K562 (cell line): ENCODE data around the gene STRIP1. TPM values are rescaled to one million over a fixed set of nuclear protein-coding genes. Genes with fewer than 3 reads are reported as not detected.

Experiments used
- ATAC-seq: fragments of 200-7000 bp; cut with Tn5 transposase; 3 replicates; pipeline ENCODE4 v1.9.1; 2020; ENCODE audit warnings: moderate library complexity
- BruUV-seq: library from RNA; stranded (reverse); fragments of 400-500 nt; replicated peaks from 2 replicates; lab custom pipeline; 2021; lab: Mats Ljungman, UMichigan
- CTCF ChIA-PET: fragments of 300-600 bp; formaldehyde crosslinking; extraction: SDS; loops from one replicate; lab custom pipeline; 2021; ENCODE audit warnings: low intra/inter-chr PET ratio; lab: Yijun Ruan, JAX
- POLR2A ChIA-PET: fragments of 300-600, 350-650 bp; sonication (Branson Sonifier 250); formaldehyde crosslinking; extraction: SDS; loops from one replicate; lab custom pipeline; 2021; ENCODE audit warnings: antibody characterized with exemption, inconsistent platforms; lab: Yijun Ruan, JAX
- DNase-seq, 4 experiments: peaks; one replicate each; pipeline versions ENCODE4 v3.0.0 to v3.0.0-alpha.2; 2011 to 2018; ENCODE audit warnings: low spot score in 3 of 4, mixed read lengths in 3 of 4; ENCODE audit errors: extremely low read depth in 1 of 4
- FAIRE-seq: peaks from 2 replicates; lab custom pipeline; 2011; peaks lifted over from hg19 to GRCh38; lab: Jason Lieb, UNC
- H2AFZ ChIP-seq: 2 replicates; pipeline ENCODE4 v1.6.0; 2011; ENCODE audit warnings: low read depth, low read length, control low read depth, inconsistent platforms
- H3K27ac ChIP-seq: fragments of 200-600 bp; 3 replicates; pipeline ENCODE4 v1.8.0; 2011; ENCODE audit warnings: low read depth, mild to moderate bottlenecking, control low read depth, inconsistent platforms, low read length, moderate library complexity, mixed read lengths; ENCODE audit errors: extremely low read depth
- H3K27me3 ChIP-seq, 2 experiments: fragments of 300-600 bp in 1 of 2; 2 replicates in 1 of 2; 3 replicates in 1 of 2; pipeline versions ENCODE4 v1.6.0 to v1.8.0; 2011; ENCODE audit warnings: inconsistent platforms in 2 of 2, low read length in 2 of 2, mild to moderate bottlenecking in 1 of 2, mixed read lengths in 1 of 2, moderate library complexity in 1 of 2; ENCODE audit not compliant: control insufficient read depth in 2 of 2, insufficient read depth in 2 of 2
- H3K36me3 ChIP-seq: fragments of 300-600 bp; 3 replicates; pipeline ENCODE4 v1.8.0; 2011; ENCODE audit warnings: mild to moderate bottlenecking, low read length, inconsistent platforms; ENCODE audit not compliant: control insufficient read depth, insufficient read depth
- H3K4me1 ChIP-seq, 2 experiments: fragments of 200-600 bp in 1 of 2; replicated peaks in 1 of 2; 2 replicates in 1 of 2; 3 replicates in 1 of 2; pipeline versions ENCODE4 v1.5.1 to v1.8.0; 2011; ENCODE audit warnings: inconsistent platforms in 2 of 2, low read length in 2 of 2, mild to moderate bottlenecking in 1 of 2, mixed read lengths in 1 of 2, moderate library complexity in 1 of 2; ENCODE audit not compliant: control insufficient read depth in 2 of 2, insufficient read depth in 2 of 2
- H3K4me2 ChIP-seq: 2 replicates; pipeline ENCODE4 v1.6.1; 2011; ENCODE audit warnings: low read length, control low read depth, inconsistent platforms, mixed read lengths; ENCODE audit not compliant: insufficient read depth
- H3K4me3 ChIP-seq: fragments of 200-600 bp; sonication (generic), shearing (Covaris generic); 2 replicates; pipeline ENCODE4 v1.5.1; 2016; ENCODE audit warnings: control low read depth, inconsistent platforms
- H3K79me2 ChIP-seq: fragments of 200-600 bp; 3 replicates; pipeline ENCODE4 v1.8.0; 2011; ENCODE audit warnings: low read length, inconsistent platforms; ENCODE audit not compliant: control insufficient read depth, insufficient read depth
- H3K9ac ChIP-seq, 2 experiments: 2 replicates each; pipeline versions ENCODE4 v1.6.0 to v1.6.1; 2011; ENCODE audit warnings: low read depth in 2 of 2, low read length in 2 of 2, control low read depth in 1 of 2, inconsistent platforms in 1 of 2, mild to moderate bottlenecking in 1 of 2, mixed read lengths in 1 of 2; ENCODE audit not compliant: insufficient read depth in 1 of 2
- H3K9me1 ChIP-seq: one replicate; pipeline ENCODE4 v1.6.0; 2011; ENCODE audit warnings: inconsistent platforms, mild to moderate bottlenecking, low read length, moderate library complexity; ENCODE audit not compliant: control insufficient read depth, insufficient read depth
- H3K9me3 ChIP-seq: replicated peaks from 2 replicates; pipeline ENCODE4 v1.5.1; 2011; ENCODE audit warnings: low read depth, low read length, inconsistent platforms; ENCODE audit not compliant: control insufficient read depth, insufficient read depth
- H4K20me1 ChIP-seq: replicated peaks from 2 replicates; pipeline ENCODE4 v1.6.1; 2011; ENCODE audit warnings: low read length, inconsistent platforms, mixed read lengths; ENCODE audit not compliant: control insufficient read depth, insufficient read depth
- ATF3 ChIP-seq, 2 experiments: fragments of 450-650 bp in 1 of 2; sonication (generic) in 1 of 2; formaldehyde crosslinking in 1 of 2; IDR thresholded peaks in 1 of 2; conservative IDR thresholded peaks in 1 of 2; 2 replicates each; pipeline versions ENCODE4 v1.6.1 to v1.8.1; 2016 to 2023; ENCODE audit warnings: mild to moderate bottlenecking in 2 of 2, moderate library complexity in 2 of 2, inconsistent platforms in 1 of 2, missing genetic modification reagents in 1 of 2
- EGR1 ChIP-seq: fragments of 450-650 bp; conservative IDR thresholded peaks from 2 replicates; pipeline ENCODE4 v1.6.1; 2017; ENCODE audit warnings: mild to moderate bottlenecking
- FOSL1 ChIP-seq: fragments of 200-800 bp; sonication (Bioruptor generic); conservative IDR thresholded peaks from 2 replicates; pipeline ENCODE4 v1.6.1; 2016; ENCODE audit warnings: missing genetic modification characterization, missing compliant biosample characterization
- FOXJ2 ChIP-seq: fragments of 200-800 bp; sonication (Bioruptor generic); IDR thresholded peaks from 2 replicates; pipeline ENCODE4 v1.6.1; 2016; ENCODE audit warnings: missing genetic modification characterization, missing compliant biosample characterization
- MAX ChIP-seq: sonication (generic); formaldehyde crosslinking; IDR thresholded peaks from 2 replicates; pipeline ENCODE4 v1.9.0; 2022; ENCODE audit warnings: mild to moderate bottlenecking, missing genetic modification reagents
- MNT ChIP-seq, 2 experiments: fragments of 450-650 bp; conservative IDR thresholded peaks; 2 replicates each; pipeline ENCODE4 v1.6.1; 2017; ENCODE audit warnings: mild to moderate bottlenecking in 2 of 2, moderate library complexity in 2 of 2
- NFE2L1 ChIP-seq: fragments of 450-650 bp; IDR thresholded peaks from 2 replicates; pipeline ENCODE4 v1.6.1; 2016; ENCODE audit warnings: missing genetic modification characterization, low read depth, mild to moderate bottlenecking, missing compliant biosample characterization, moderate library complexity, borderline replicate concordance
- POLR2AphosphoS5 ChIP-seq: IDR thresholded peaks from 2 replicates; pipeline ENCODE4 v1.6.1; 2011; ENCODE audit warnings: mild to moderate bottlenecking, low read depth, low read length, moderate library complexity; ENCODE audit not compliant: control insufficient read depth, insufficient read depth
- STAT5A ChIP-seq: IDR thresholded peaks from 2 replicates; pipeline ENCODE4 v1.6.1; 2012; ENCODE audit warnings: low read length, inconsistent platforms, borderline replicate concordance
- U2AF1 ChIP-seq: fragments of 200-400 bp; formaldehyde crosslinking; optimal IDR thresholded peaks from 2 replicates; pipeline ENCODE3; 2017; ENCODE audit warnings: mild to moderate bottlenecking, low read depth, low read length, moderate library complexity
- ZNF707 ChIP-seq: fragments of 250-450 bp; sonication (Bioruptor Pico); conservative IDR thresholded peaks from 2 replicates; pipeline ENCODE4 v1.8.0; 2022; ENCODE audit warnings: inconsistent platforms, mild to moderate bottlenecking, moderate library complexity
- WGBS: fragments of 100-300 bp; shearing (Covaris generic); methylation state at CpG from one replicate; pipeline ENCODE4 v1.1.6; 2016; ENCODE audit warnings: low coverage, mixed read lengths; ENCODE audit not compliant: insufficient coverage; ENCODE audit errors: missing lambda C conversion rate; 5-methylcytosine and 5-hydroxymethylcytosine counted together
- in situ Hi-C: fragments of 300-500 bp; cut with MboI; formaldehyde crosslinking; loops from 4 replicates; pipeline ENCODE4 v1.15.0; 2018; ENCODE audit warnings: inconsistent platforms, mixed read lengths
- intact Hi-C: fragments of 100-400 bp; cut with micrococcal nuclease; formaldehyde crosslinking; loops from 2 replicates; pipeline ENCODE4 v1.14.2; 2022
- polyA plus RNA-seq, 8 experiments: library from polyadenylated mRNA; depleted of rRNA in 4 of 8; stranded (reverse) in 5 of 8; unstranded in 3 of 8; fragments of >200 nt; fragmentation: Nextera tagmentation in 2 of 8; fragmentation: Illumina TruSeq in 1 of 8; extraction: Ambion mirVana in 2 of 8; extraction: Trizol in 1 of 8; gene quantifications; 2 replicates each; pipeline versions ENCODE4 v1.2.1 to v1.2.3, GENCODE V29; 2011 to 2014; ENCODE audit warnings: inconsistent platforms in 1 of 8, missing spikeins in 1 of 8
- total RNA-seq, 7 experiments: library from RNA; depleted of rRNA in 6 of 7; stranded (reverse); fragments of >200 nt in 6 of 7; fragmentation: Illumina TruSeq in 2 of 7; extraction: Trizol in 2 of 7; gene quantifications; 2 replicates each; pipeline versions ENCODE4 v1.2.1 to v1.2.3, GENCODE V29; 2011 to 2021; ENCODE audit warnings: low replicate concordance in 1 of 7
- TF ChIP-seq, protein P1 (sequence below): sonication (generic); formaldehyde crosslinking; IDR thresholded peaks from 2 replicates; pipeline ENCODE4 v1.8.0; 2023; ENCODE audit warnings: mild to moderate bottlenecking, missing genetic modification reagents
- TF ChIP-seq, protein P2 (sequence below): IDR thresholded peaks from 2 replicates; pipeline ENCODE4 v1.6.1; 2016; ENCODE audit warnings: missing genetic modification characterization, missing compliant biosample characterization

STRIP1 gene
- total and polyA plus RNA-seq, 9 of the 15 experiments (the other 6 are each of a cell fraction or from before 2014, with no cell fraction given): 9.9 to 42.3 (median 32.0) TPM

DNA sequence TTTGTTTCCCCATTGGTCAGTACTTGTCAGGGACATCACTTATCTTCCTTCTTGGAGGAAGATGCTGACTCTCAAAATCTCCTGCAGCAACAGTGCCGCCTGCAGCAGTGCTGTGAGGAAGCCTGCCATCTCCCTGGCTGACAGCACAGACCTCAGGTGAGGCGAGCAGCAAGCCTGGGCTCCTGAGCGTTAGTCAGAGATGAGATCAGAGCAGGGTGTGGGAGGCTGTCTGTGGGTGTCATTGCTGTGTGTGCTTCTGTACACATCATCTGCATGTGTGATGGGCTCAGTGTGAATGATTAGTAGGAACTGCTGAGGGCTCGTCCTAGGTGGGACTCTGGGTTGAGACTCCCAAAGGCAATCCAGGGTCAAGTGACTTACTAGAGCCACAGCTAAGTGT lies 6.1 kb downstream of the STRIP1 start:
- H3K79me2 ChIP-seq: peaks cover 19% of the 10 kb centered on the region
- no peak for FAIRE-seq
- peaks cover 3% of the 10 kb centered on the region for H3K9me1 ChIP-seq
- no peak overlapping the region for H3K4me2 ChIP-seq
- no peak overlapping the region for H2AFZ ChIP-seq
- peaks cover 90% of the 10 kb centered on the region for H3K36me3 ChIP-seq
- no peak overlapping the region for H3K4me3 ChIP-seq
- H4K20me1 ChIP-seq: peaks cover under 1% of the 10 kb centered on the region; the same call in 1 of the 2 replicates
- peak overlapping the region in 1 of 2 experiments; percentile 59; a peak in 1 of 4 replicates for H3K9ac ChIP-seq
- H3K27me3 ChIP-seq: no peaks in the 10 kb centered on the region
- no TSS peak for BruUV-seq
- ATAC-seq: no peak
- H3K27ac ChIP-seq: no peak overlapping the region
- intact Hi-C loops (no loop called here), in situ Hi-C loops (no loop called here)
- 84% methylated on average over 4 of the region's 4 CpGs for WGBS
- CTCF ChIA-PET: no interaction called here
- DNase-seq: no peak
- H3K4me1 ChIP-seq: peaks cover 0 to 4% of the 10 kb centered on the region in 2 experiments; a peak in 4 of 5 replicates
- POLR2A ChIA-PET: interaction anchor here (1.1 to 18.1 kb wide), 4 partner anchors 4 to 33 kb away, joined by 4 to 200 read pairs (median 102); partner anchors contain the start of gene STRIP1
- H3K9me3 ChIP-seq: no peaks in the 10 kb centered on the region
- TF ChIP-seq NFE2L1 (tag): no peak
- no peak for TF ChIP-seq POLR2AphosphoS5
- no peak for TF ChIP-seq FOXJ2 (tag)
- no peak for TF ChIP-seq U2AF1
- TF ChIP-seq, protein P1, sequence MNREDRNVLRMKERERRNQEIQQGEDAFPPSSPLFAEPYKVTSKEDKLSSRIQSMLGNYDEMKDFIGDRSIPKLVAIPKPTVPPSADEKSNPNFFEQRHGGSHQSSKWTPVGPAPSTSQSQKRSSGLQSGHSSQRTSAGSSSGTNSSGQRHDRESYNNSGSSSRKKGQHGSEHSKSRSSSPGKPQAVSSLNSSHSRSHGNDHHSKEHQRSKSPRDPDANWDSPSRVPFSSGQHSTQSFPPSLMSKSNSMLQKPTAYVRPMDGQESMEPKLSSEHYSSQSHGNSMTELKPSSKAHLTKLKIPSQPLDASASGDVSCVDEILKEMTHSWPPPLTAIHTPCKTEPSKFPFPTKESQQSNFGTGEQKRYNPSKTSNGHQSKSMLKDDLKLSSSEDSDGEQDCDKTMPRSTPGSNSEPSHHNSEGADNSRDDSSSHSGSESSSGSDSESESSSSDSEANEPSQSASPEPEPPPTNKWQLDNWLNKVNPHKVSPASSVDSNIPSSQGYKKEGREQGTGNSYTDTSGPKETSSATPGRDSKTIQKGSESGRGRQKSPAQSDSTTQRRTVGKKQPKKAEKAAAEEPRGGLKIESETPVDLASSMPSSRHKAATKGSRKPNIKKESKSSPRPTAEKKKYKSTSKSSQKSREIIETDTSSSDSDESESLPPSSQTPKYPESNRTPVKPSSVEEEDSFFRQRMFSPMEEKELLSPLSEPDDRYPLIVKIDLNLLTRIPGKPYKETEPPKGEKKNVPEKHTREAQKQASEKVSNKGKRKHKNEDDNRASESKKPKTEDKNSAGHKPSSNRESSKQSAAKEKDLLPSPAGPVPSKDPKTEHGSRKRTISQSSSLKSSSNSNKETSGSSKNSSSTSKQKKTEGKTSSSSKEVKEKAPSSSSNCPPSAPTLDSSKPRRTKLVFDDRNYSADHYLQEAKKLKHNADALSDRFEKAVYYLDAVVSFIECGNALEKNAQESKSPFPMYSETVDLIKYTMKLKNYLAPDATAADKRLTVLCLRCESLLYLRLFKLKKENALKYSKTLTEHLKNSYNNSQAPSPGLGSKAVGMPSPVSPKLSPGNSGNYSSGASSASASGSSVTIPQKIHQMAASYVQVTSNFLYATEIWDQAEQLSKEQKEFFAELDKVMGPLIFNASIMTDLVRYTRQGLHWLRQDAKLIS: no peak
- no peak for TF ChIP-seq ZNF707 (CRISPR knock-in tag)
- 0 out of 2 replicates have a peak, but pooled peaks have one; percentile 28 for TF ChIP-seq ATF3 (IDR thresholded peaks at IDR 0.05)
- no peak for TF ChIP-seq ATF3 (CRISPR knock-in tag; conservative IDR thresholded peaks at IDR 0.05)
- TF ChIP-seq, protein P2, sequence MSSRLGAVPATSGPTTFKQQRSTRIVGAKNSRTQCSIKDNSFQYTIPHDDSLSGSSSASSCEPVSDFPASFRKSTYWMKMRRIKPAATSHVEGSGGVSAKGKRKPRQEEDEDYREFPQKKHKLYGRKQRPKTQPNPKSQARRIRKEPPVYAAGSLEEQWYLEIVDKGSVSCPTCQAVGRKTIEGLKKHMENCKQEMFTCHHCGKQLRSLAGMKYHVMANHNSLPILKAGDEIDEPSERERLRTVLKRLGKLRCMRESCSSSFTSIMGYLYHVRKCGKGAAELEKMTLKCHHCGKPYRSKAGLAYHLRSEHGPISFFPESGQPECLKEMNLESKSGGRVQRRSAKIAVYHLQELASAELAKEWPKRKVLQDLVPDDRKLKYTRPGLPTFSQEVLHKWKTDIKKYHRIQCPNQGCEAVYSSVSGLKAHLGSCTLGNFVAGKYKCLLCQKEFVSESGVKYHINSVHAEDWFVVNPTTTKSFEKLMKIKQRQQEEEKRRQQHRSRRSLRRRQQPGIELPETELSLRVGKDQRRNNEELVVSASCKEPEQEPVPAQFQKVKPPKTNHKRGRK (tag): no peak
- TF ChIP-seq FOSL1: no peak
- TF ChIP-seq EGR1: peak; percentile 49
- peak; percentile 46; the same call in 1 of the 2 replicates for TF ChIP-seq MAX (CRISPR knock-in tag)
- no peak for TF ChIP-seq MNT (conservative IDR thresholded peaks at IDR 0.05)
- no peak for TF ChIP-seq STAT5A
